HFF-Myc (cell line): ENCODE measurements around the gene ZNF423.

Source experiments
- DNase-seq: peaks from one replicate; pipeline ENCODE4 v3.0.0-alpha.2; 2011; ENCODE audit warnings: low read depth; ENCODE audit errors: extremely low read depth
- H3K4me3 ChIP-seq: replicated peaks from 2 replicates; pipeline ENCODE4 v1.5.1; 2011; ENCODE audit warnings: low read depth, mild to moderate bottlenecking, control low read depth, low read length
- TF ChIP-seq, protein P1 (sequence below): IDR thresholded peaks from 2 replicates; pipeline ENCODE4 v1.5.1; 2012; ENCODE audit warnings: mild to moderate bottlenecking, low read depth, low read length, control low read depth; ENCODE audit errors: missing control alignments

The ZNF423 gene

DNA sequence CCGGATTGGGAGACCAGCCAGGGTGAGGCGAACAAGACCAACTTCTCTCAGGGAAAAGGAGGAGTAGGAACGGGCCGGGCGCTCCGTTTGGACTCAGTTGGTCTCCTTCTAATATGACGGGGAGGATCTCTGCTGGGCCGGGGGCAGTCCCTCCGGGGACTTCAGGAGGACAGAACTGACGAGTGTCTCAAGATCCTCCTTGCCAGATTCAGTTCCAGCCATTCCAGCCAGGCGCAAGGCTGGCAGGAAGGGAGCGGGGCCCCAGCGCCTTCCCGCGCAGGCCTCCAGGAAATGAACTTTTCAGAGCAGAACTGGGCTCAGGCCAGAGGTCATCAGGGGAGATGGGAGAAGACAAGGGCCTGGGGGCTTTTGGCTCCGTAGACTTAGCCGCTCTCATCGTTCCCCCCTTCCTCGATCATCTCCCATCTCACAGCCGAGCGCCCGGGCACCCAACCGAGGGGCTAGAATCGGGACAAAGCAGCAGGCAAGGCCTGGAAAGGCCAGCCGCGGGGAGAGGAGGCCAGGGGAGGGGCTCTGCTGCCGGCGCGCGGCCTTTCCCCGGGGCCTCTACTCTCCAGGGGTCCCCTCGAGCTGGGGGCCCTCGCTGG is 1.6 kb downstream of the ZNF423 start:
- DNase-seq, result no peak
- TF ChIP-seq, protein P1, sequence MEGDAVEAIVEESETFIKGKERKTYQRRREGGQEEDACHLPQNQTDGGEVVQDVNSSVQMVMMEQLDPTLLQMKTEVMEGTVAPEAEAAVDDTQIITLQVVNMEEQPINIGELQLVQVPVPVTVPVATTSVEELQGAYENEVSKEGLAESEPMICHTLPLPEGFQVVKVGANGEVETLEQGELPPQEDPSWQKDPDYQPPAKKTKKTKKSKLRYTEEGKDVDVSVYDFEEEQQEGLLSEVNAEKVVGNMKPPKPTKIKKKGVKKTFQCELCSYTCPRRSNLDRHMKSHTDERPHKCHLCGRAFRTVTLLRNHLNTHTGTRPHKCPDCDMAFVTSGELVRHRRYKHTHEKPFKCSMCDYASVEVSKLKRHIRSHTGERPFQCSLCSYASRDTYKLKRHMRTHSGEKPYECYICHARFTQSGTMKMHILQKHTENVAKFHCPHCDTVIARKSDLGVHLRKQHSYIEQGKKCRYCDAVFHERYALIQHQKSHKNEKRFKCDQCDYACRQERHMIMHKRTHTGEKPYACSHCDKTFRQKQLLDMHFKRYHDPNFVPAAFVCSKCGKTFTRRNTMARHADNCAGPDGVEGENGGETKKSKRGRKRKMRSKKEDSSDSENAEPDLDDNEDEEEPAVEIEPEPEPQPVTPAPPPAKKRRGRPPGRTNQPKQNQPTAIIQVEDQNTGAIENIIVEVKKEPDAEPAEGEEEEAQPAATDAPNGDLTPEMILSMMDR, result no peak
- 0 out of 2 replicates have a peak overlapping the region, but pooled peaks have one; percentile 18 for H3K4me3 ChIP-seq

DNA sequence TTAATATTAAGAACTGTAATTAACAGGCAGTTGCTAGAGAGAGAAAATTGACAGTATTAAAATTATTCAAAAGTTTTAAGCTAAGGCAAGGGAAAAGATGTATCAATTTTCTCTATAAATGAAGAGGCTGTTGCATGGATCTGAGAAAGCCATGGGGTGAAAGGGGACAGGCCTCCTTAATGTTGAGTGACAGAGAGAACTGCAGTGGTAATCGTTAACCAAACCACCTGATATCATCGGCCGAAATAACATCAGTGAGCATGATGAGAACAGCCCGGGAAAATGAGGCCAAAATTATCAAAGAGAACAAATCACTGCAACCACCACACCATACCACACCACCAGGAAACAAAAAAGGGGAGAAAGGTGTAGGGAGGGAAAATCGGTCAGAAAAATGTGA is 3.6 kb downstream of the ZNF423 start:
- TF ChIP-seq, protein P1, result no peak

DNA sequence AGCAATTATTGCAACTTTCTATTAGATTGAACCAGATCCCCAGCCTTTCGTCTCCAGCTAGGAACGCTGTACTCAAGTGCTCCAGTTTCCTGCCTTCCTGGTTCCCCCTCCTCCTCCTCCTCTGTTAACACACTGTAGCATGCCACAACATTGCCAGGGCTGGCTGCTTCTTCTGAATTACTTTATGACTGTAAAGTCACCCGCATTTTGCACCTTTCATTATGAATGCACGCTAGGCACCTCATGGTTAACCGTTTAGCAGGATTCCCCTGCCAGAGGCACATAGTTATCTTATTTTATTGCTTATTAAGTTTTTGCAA is 4.5 kb downstream of the ZNF423 start:
- TF ChIP-seq, protein P1, result no peak
- no peak for DNase-seq
- no peak overlapping the region for H3K4me3 ChIP-seq

More for the DNA sequence above, 3.6 kb downstream of the ZNF423 start:
- DNase-seq, result no peak
- no peak overlapping the region for H3K4me3 ChIP-seq

DNA sequence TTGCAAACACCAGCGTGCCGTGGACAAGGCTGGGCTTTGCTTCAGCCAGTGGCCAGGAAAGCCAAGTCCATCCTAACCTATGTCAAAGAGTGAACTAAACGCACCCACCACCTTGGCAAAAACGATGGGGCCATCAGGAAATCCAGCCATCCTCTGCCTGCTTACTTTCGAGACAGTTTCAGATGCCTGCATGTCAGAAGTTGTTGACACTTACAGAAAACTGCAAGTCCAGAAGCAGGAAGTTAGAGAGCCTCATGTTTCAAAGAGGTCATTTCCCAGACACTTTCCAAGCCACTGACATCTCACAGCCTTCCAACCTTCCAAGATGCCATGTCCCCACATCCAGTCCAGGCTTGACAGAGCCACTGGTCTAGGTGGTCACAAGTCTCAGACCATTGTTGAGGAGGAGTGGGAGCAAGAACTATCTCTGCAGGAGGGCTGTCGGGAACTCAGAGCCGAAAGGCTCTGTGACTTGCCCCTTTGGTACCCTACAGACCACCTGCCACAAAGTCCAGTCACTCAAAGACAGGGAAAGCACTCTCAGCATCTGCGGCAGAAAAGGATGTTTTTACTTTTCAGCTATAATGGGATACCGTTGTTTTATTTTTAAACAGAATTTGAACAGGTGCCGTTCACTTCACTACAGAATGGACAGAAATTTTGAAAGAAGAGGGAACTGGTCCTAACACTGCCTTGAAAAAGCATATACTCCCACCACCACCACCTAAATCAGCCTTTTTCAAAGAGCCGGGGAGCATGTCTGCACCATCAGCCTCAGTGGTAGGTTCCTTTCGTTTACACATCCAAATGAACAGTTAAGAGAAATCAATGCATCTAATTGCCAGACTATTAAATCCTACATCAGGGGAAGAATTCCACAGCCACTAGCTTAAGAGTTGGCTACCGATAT is 5.1 kb downstream of the ZNF423 start:
- DNase-seq, result no peak
- H3K4me3 ChIP-seq, result no peak overlapping the region
- TF ChIP-seq, protein P1, result no peak

DNA sequence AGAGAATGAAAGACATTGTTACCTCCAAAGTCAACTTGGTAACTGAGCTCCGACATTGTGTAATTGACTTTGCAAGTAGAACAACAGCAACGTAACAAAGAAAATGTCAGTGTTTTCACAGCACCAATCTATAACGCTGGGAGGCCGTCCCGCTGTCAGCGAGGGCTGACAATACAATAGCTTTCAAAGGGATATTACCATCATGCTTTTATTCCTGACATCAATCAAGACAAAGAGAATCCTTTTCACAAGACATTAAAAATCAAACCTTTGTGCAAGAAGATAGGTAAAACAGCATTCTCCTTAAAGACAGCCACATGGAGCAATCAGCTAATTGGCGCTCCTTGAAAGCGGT is 6.2 kb downstream of the ZNF423 start:
- no peak overlapping the region for H3K4me3 ChIP-seq
- TF ChIP-seq, protein P1, result no peak
- no peak for DNase-seq

DNA sequence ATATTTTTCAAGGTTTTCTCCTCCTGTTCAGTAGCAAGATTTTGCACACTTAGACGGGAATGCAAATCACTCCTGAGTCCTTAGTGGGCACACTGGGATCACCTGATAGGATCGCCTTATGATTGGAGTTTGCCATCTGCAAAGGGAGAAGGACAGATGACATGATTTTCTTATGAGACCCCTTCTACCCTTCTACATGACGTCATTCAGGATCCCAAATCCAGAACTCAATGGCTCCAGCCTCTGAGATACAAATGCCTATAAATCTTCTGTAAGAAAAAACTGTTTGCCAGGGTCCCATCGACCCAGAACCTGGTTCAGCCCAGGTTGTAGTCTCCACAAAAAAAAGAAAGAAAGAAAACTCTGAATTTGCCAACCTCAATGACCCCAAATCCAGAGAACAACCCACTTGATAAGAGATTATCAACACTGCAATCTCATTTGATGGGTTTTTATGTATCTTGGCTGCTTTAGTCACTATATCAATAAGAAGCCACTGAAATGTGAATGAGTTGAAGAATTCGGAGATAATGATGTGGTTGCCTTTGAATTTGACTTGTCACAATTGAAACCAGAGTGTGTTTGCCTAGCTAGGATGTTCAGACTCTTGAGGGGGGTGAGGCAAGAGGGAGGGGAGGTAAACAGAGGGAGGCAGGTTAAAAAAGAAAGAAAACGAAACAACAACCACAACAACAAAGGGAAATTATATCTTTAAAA is 6.7 kb downstream of the ZNF423 start:
- no peak for DNase-seq
- TF ChIP-seq, protein P1, result no peak
- H3K4me3 ChIP-seq, result no peak overlapping the region
